PFSK-1 (cell line): ENCODE data around the gene HTR3E.

Experiments
- POLR2AphosphoS5 ChIP-seq: IDR thresholded peaks from 2 replicates; pipeline ENCODE4 v1.6.1; 2012; ENCODE audit warnings: low read depth, mild to moderate bottlenecking, control low read depth, low read length, moderate library complexity
- REST ChIP-seq, 2 experiments: IDR thresholded peaks; 2 replicates each; pipeline versions ENCODE4 v1.6.1 to v1.8.0; 2011 to 2012; ENCODE audit warnings: low read depth in 2 of 2, low read length in 2 of 2, control low read depth in 1 of 2, inconsistent platforms in 1 of 2, mild to moderate bottlenecking in 1 of 2, moderate library complexity in 1 of 2; ENCODE audit not compliant: insufficient read depth in 1 of 2
- SIN3A ChIP-seq: IDR thresholded peaks from 2 replicates; pipeline ENCODE4 v1.6.1; 2012; ENCODE audit warnings: mild to moderate bottlenecking, low read length, moderate library complexity, borderline replicate concordance; ENCODE audit not compliant: insufficient read depth
- TAF1 ChIP-seq: IDR thresholded peaks from 2 replicates; pipeline ENCODE4 v1.6.1; 2012; ENCODE audit warnings: low read length, control low read depth, borderline replicate concordance; ENCODE audit not compliant: insufficient read depth

- TF ChIP-seq POLR2AphosphoS5 (no peak), REST (IDR thresholded peaks at IDR 0.05; ENCODE audit: insufficient read depth in 1 of 2, low read depth in 2 of 2, low read length in 2 of 2) (no peak), TAF1 (no peak), SIN3A (no peak)
Measured at GRCh38 chr3:184077881-184078280, 19.0 kb upstream of the HTR3E start.
